Measurements from ENCODE around the gene IQGAP2.
A peak's percentile ranks its signal among the peaks of the same experiment; 100 is the strongest.

Gene IQGAP2

GRCh38 chr5:76607353-76607871, 204.3 kb downstream of the IQGAP2 start:
- no peak for DNase-seq (ENCODE audit: low spot score)

GRCh38 chr5:76608833-76609232, 205.7 kb downstream of the IQGAP2 start:
- DNase-seq (ENCODE audit: low spot score) = no peak

GRCh38 chr5:76610196-76610595, 207.1 kb downstream of the IQGAP2 start:
- no peak for DNase-seq (ENCODE audit: low spot score)

DNA sequence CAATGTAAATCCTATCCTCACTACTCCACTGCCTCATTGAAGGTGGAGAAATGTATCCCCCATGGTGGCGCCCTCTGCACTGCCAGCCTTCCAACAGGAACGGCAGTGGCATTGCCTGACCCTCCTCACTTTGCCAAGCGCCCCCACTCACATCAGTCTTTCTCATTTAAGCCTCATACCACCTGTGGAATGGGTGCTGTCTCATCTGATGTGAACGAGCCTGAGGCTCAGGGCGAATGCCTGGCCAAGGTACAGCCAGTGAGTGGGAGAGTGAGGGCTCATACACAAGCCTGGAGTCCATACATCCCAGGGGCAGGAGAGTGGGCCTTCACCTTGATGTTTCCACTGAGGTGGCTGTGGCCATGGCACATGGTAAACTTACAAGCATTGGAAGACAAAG, 209.9 kb downstream of the IQGAP2 start:
- no peak for DNase-seq (ENCODE audit: low spot score)

DNA sequence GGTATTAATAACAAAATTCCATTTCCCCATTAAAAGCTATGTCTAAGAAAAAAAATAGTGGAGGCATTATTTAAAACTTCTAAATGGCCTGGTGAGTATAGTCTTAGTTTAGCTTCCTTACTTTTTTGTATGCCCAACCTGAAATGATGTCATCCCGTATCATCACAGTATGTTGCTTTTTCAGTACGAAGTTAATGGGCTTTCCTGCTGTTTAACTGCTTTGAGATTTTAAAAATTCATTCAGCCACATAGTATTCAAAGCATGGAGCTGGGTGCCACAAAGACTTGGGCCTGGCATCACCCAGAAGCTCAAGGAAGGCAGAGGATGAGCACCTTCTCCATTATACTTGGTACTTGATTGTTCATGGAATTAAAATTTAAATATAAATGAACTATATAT, 212.7 kb downstream of the IQGAP2 start:
- no peak for DNase-seq (ENCODE audit: low spot score)

DNA sequence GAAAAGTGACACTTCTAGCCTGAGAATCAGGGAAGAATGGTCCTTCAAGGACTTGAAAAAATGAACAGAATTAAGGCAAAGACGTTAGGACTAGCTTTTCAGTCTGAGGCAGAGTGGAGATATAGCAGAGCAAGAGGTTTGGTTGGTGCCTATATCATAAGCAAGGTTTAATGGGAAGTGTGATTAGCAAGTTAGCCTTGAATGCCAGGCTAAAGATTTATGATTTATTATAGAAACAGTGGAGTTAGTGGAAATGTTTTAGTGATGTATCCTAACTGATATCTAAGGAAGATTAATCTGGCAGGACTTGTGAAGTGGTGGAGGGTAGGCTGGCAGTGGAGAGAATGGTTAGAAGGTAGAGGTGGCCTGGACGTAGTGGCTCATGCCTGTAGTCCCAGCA, 213.1 kb downstream of the IQGAP2 start:
- no peak for DNase-seq (ENCODE audit: low spot score)

DNA sequence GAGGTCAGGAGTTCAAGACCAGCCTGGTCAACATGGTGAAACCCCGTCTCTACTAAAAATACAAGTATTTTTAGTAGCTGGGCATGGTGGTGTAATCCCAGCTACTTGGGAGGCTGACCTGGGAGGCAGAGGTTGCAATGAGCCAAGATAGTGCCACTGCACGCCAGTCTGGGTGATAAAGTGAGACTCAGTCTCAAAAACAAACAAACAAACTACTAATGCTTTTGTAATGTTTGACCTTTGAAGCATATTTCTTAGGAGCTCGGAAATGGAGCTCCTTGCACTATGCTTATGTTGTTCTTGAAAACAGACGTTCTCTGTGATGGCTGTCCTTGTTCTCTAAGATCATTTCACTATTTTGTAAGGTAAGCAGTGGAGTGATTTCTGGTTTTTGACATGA, 214.1 kb downstream of the IQGAP2 start:
- DNase-seq (ENCODE audit: low spot score) = no peak

- no peak for DNase-seq (ENCODE audit: low spot score)
Observed at GRCh38 chr5:76617675-76618074, 214.6 kb downstream of the IQGAP2 start.

DNA sequence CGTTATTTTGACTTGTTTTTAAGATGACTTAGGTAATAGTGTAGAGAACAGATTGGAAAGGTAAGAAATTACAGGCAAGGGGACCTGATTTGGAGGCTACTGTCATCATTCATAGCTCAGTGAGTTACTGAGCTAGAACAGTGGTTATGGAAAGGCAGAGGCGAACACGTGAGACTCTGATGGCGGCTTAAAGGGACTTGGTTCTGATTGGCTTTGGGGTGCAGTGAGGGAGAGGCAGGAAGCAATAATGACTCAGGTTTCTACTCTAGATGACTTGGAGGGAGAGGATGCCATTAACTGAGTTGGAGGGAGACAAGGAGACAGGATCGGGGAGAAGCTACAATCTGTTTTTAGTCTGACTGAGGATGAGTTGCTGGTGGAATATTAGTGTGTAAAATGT, 217.1 kb downstream of the IQGAP2 start:
- DNase-seq (ENCODE audit: low spot score) = no peak

DNA sequence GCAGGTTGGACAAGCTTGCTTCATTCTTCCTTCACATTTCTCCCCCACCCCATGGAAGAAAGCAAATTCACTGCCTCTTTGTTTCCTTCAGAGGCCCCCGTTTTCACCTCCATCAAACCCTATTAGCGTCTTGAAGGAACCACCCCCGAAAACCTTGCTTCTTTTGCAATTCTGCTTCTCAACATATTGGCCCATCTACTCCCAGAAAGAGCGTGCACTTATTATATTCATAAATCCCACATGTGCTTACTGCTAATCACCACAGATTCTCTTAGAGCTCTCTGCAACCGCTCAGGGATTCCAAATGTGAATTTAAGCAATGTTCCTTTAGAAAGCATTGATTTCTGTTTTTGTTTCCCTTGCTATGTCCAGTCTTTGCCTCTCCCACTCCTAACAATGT, 219.0 kb downstream of the IQGAP2 start:
- no peak for DNase-seq (ENCODE audit: low spot score)

DNA sequence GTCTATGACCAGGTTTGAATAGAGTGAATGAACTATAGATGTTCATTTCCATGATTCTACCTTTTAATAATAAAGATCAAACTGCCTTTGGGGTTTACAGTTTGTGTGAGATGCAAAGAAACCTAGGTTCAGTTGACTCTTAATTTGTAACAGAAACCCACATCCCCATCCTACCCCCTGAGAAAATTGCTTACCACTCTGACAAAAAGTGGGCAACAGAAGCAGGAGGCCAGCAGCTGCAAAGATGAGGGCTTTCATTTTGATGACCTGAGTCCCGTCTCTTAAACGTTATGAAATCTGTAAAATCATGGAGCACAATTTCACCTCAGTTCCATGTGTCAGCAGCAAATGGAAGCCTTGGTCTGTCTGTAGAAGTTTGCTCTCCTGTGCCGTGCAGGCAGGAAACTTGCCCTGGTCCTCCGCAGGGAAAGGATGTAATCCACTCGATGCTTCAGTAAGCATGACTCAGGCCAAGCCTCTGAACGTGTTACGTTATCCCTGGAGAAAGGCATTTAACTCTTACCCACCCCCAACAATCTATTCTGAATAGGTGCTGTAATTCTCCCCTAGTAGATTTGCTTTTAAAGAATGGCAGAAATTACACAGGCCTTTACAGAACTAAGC, 220.0 kb downstream of the IQGAP2 start, which contains the start of gene F2RL2:
F2RL2 (minus strand) TSS at position 431 of the 624 bp plus-strand sequence; CDS start at position 258, 173 bp downstream.
- DNase-seq (ENCODE audit: low spot score) = no peak

DNA sequence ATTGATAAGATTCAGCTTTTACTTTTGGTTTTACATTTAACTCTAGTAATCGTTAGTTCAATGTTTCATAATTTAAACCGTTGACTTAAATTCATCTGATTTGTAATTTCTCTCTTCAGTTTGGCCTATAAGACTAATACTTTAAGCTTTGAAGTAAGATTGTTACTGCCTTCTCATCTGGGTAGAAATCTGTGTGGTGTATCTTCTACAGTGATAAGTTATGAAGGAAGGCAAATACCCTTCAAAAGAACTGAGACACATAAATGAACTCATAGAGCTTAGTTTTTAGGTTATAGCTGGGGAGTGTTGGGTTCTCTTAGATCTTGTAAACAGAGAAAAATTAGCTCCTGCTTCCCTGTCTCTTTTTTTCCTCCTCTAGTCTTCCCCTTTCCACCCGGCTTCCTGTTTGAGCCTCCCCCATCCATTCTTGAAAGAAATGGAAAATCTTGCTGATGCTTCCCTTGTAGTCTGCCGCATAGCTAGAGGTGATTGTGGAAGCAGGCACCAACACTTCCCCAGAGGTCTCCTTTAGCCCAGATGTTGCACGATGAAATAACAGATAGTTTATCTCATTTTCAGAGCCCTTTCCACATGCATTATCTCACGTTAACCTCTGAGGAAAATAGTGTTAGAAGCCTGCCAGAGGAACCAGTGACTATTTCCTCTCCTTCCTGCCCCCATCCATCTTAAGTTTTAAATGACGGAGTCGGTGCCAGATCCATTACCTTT, 222.2 kb downstream of the IQGAP2 start:
- no peak for DNase-seq (ENCODE audit: low spot score)

DNA sequence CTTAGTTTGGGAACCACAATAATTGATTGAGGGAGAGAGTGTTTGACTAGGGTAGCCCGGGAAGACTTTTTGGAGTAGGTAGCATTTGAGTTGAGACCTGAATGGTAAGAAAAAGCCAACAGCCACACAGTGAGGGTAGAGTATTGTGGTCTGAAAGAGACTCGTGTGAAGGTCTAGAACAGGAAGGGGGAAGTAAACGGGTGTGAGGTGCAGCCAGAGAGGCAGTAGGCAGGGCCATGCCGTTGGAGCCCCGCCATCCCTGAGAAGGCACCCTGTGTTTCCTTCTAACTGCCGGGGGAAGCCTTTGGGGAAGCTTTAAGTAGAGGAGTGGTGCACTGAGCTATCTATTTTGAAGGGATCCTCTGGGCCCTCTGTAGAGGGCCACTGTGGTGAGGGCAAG, 223.7 kb downstream of the IQGAP2 start:
- no peak for DNase-seq (ENCODE audit: low spot score)

DNA sequence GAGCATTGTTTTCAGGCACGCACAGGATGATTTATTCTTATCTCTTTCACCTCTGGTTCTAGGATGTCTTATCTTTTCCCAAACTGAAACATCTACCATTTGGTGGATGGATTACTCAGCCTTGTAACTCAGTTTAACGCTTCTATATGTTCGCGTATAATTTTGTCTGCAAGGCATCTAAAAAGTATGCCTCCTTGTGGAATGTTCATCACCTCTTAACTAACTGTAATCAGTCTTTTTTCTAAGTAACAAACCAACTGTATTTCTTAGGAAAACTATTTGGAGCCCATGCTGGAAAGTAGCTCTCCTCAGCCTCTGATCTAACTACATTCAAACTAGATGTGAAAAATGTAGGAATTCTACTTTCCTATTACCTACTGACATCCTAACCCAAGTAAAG, 231.6 kb downstream of the IQGAP2 start:
- no peak for DNase-seq (ENCODE audit: low spot score)

DNA sequence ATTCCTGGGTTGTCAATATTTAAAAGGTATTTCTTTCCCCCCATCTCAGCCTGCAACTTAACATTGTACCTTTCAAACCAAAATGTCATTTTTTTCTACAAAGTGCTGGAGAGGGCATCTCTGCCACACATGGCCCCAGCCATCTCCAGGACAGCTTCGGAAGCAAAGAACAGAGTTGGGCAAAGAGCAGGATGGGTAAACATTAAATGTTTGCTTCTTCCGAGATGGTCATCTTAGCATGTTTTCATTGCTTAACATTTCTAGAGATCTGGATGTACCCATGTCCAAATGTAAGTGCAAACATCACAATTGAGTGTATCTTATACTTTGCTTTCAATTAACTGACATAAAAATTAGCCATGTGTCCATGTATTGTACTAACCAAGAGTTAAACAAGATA, 234.4 kb downstream of the IQGAP2 start:
- DNase-seq (ENCODE audit: low spot score) = no peak

GRCh38 chr5:76638479-76638878, 235.4 kb downstream of the IQGAP2 start:
- DNase-seq (ENCODE audit: low spot score) = no peak

GRCh38 chr5:76641514-76642120, 238.5 kb downstream of the IQGAP2 start:
- DNase-seq (ENCODE audit: low spot score) = peak; percentile 76

GRCh38 chr5:76642390-76643040, 239.4 kb downstream of the IQGAP2 start:
- DNase-seq (ENCODE audit: low spot score) = no peak

- DNase-seq (ENCODE audit: low spot score) = no peak
Observed at GRCh38 chr5:76643371-76643770, 240.3 kb downstream of the IQGAP2 start.

DNA sequence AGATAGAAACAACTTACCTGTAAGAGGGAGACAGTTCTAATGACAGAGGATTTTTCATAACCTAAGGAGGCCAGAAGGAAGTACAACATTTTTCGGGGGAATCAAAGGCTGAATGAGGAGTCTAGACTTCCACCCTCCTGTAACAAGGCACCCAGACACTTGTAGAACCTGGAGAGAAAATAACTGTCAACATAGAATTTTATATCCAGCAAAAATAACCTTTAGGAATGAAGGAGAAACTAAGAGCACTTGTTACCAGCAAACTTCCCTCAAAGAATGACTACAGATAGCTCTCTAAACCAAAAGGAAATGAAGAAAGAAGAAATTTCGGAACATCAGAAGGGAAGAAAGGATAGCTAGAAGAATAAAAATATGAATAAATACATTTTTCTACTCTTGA, 246.1 kb downstream of the IQGAP2 start:
- DNase-seq (ENCODE audit: low spot score) = no peak

GRCh38 chr5:76652809-76653414, 249.8 kb downstream of the IQGAP2 start:
- no peak for DNase-seq (ENCODE audit: low spot score)

- DNase-seq (ENCODE audit: low spot score) = no peak
Observed at GRCh38 chr5:76657091-76657490, 254.0 kb downstream of the IQGAP2 start.

Measured in hematopoietic multipotent progenitor cell treated with erythropoietin and hydrocortisone succinate and interleukin-3 and kit ligand, for 17 days (in vitro differentiated cells).